Loucy (cell line): Measurements from ENCODE around the gene GSTA3.

Experiments
- EZH2phosphoT487 ChIP-seq: fragments of 200-600 bp; IDR thresholded peaks from 2 replicates; pipeline ENCODE4 v1.6.1; 2018; ENCODE audit warnings: antibody characterized with exemption, mild to moderate bottlenecking, moderate library complexity, borderline replicate concordance
- TF ChIP-seq, protein P1 (sequence below): fragments of 200-600 bp; sonication (generic); conservative IDR thresholded peaks from 2 replicates; pipeline ENCODE4 v1.5.1; 2014; ENCODE audit warnings: mild to moderate bottlenecking, antibody characterized with exemption, low read length

DNA sequence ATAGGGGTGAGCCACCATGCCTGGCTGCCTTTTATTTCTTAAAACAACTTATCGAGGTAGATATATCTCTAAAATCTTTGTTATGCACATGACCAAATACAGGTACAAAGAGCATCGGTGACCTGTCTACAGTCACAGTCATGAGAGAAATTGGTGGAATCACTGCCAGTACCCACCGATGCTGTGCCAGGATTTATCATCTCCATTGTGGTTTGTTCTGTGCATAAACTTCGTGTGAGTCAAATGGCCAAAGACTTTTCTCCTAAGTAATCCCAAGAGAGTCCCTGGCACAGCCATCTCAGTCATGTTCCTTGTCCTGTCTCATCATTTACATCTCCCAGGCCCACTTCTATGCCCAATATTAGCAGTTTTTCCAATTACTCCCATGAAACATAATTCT is 9.0 kb downstream of the GSTA3 start:
- TF ChIP-seq, protein P1, sequence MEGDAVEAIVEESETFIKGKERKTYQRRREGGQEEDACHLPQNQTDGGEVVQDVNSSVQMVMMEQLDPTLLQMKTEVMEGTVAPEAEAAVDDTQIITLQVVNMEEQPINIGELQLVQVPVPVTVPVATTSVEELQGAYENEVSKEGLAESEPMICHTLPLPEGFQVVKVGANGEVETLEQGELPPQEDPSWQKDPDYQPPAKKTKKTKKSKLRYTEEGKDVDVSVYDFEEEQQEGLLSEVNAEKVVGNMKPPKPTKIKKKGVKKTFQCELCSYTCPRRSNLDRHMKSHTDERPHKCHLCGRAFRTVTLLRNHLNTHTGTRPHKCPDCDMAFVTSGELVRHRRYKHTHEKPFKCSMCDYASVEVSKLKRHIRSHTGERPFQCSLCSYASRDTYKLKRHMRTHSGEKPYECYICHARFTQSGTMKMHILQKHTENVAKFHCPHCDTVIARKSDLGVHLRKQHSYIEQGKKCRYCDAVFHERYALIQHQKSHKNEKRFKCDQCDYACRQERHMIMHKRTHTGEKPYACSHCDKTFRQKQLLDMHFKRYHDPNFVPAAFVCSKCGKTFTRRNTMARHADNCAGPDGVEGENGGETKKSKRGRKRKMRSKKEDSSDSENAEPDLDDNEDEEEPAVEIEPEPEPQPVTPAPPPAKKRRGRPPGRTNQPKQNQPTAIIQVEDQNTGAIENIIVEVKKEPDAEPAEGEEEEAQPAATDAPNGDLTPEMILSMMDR: no peak
- no peak for TF ChIP-seq EZH2phosphoT487
